Fibroblast of skin of right quadriceps (primary cell): ENCODE results near the gene PRDM2.
"Not testable (repeated sequence)": the region's sequence is repeated elsewhere in the genome, so short reads cannot be mapped to it uniquely, and the experiment has no call there.

Experiments used
- DNase-seq: peaks from one replicate; pipeline ENCODE4 v3.0.0-alpha.2; 2013

Gene PRDM2

GRCh38 chr1:13699936-13700520 lies at the start of gene PRDM2:
Gene PRDM2, plus strand, starts transcription at chr1:13700188. Its CDS starts 15,418 bp downstream, at chr1:13715606.
- DNase-seq = peak; percentile 49

- no peak for DNase-seq
Measured at GRCh38 chr1:13651279-13651678, 48.7 kb upstream of the PRDM2 start.

- DNase-seq = no peak
Measured at GRCh38 chr1:13652238-13652637, 47.8 kb upstream of the PRDM2 start.

GRCh38 chr1:13661539-13661938 lies 38.4 kb upstream of the PRDM2 start:
- DNase-seq = peak; percentile 15

GRCh38 chr1:13662493-13662892 lies 37.5 kb upstream of the PRDM2 start:
- peak; percentile 68 for DNase-seq

- DNase-seq = no peak
Measured at GRCh38 chr1:13663969-13664368, 36.0 kb upstream of the PRDM2 start.

- no peak for DNase-seq
Measured at GRCh38 chr1:13664451-13664850, 35.5 kb upstream of the PRDM2 start.

- no peak for DNase-seq
Measured at GRCh38 chr1:13666317-13666716, 33.7 kb upstream of the PRDM2 start.

- DNase-seq = no peak
Measured at GRCh38 chr1:13667691-13668090, 32.3 kb upstream of the PRDM2 start.

GRCh38 chr1:13674377-13674776 lies 25.6 kb upstream of the PRDM2 start:
- DNase-seq = no peak

- DNase-seq = peak; percentile 89
Measured at GRCh38 chr1:13675151-13675651, 24.8 kb upstream of the PRDM2 start.

GRCh38 chr1:13677896-13678295 lies 22.1 kb upstream of the PRDM2 start:
- no peak for DNase-seq

- no peak for DNase-seq
Measured at GRCh38 chr1:13679651-13680050, 20.3 kb upstream of the PRDM2 start.

- DNase-seq = peak; percentile 24
Measured at GRCh38 chr1:13680609-13681008, 19.4 kb upstream of the PRDM2 start.

GRCh38 chr1:13681921-13682320 lies 18.1 kb upstream of the PRDM2 start:
- no peak for DNase-seq

- no peak for DNase-seq
Measured at GRCh38 chr1:13682444-13682843, 17.5 kb upstream of the PRDM2 start.

- no peak for DNase-seq
Measured at GRCh38 chr1:13683206-13683605, 16.8 kb upstream of the PRDM2 start.

GRCh38 chr1:13687151-13687715 lies 12.8 kb upstream of the PRDM2 start:
- no peak for DNase-seq

- not testable (repeated sequence) for DNase-seq
Measured at GRCh38 chr1:13693094-13693493, 6.9 kb upstream of the PRDM2 start.

- DNase-seq = no peak
Measured at GRCh38 chr1:13694886-13695684, 4.9 kb upstream of the PRDM2 start.

GRCh38 chr1:13697738-13698137 lies 2.2 kb upstream of the PRDM2 start:
- DNase-seq = no peak

- DNase-seq = peak; percentile 25
Measured at GRCh38 chr1:13699510-13699909, 478 bp upstream of the PRDM2 start.

GRCh38 chr1:13700521-13701270 lies 708 bp downstream of the PRDM2 start:
- DNase-seq = peak; percentile 23
